GM19397 (cell line): ENCODE results near the gene COL25A1.
"Not testable (repeated sequence)": the region's sequence is repeated elsewhere in the genome, so short reads cannot be mapped to it uniquely, and the experiment has no call there.

Source experiments
- ATAC-seq: cut with Tn5 transposase; IDR thresholded peaks from one replicate; pipeline ENCODE4 v1.9.1; 2021; ENCODE audit warnings: mild to moderate bottlenecking, moderate library complexity; ENCODE audit not compliant: unreplicated experiment

The COL25A1 gene

GRCh38 chr4:108972613-108973283, 329.7 kb downstream of the COL25A1 start:
- no peak for ATAC-seq

GRCh38 chr4:108971473-108971872, 331.0 kb downstream of the COL25A1 start:
- no peak for ATAC-seq

GRCh38 chr4:108965472-108966076, 336.9 kb downstream of the COL25A1 start:
- ATAC-seq, result no peak

DNA sequence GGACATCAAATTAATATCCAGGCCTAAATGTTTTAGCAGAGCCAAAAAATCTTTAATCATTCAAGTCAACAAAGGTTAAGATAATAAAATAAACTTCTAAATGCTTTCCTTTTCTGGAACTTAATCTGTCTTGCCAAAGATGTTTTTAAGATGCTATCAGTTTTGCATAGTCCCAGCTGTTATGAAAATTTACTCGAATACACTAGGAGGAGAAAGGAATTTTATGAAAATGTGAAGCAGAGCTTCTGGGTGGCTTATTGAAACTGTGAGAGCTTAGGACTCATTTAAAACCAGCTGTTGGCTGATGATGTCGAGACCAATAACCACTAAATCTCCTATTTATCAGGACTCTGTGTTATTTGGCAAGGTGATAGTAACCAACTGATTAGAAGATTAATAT, 337.4 kb downstream of the COL25A1 start:
- no peak for ATAC-seq

DNA sequence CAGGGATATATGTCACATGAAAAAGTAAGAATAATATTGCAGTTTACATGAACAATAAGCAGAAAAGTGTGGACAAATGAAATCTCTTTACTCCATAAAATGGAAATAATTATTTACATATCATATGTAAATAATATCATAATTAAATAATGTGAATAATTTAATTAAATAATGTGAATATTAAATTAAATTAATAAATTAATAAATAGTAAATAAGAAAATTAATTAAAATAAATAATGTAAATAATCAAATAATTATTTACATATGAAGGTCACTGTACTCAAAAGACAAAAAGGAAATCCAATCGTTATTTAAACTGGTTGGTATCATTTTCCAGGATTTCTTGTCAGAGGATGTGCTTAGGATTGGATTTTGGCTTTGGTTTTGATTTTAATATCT, 338.5 kb downstream of the COL25A1 start:
- no peak for ATAC-seq

DNA sequence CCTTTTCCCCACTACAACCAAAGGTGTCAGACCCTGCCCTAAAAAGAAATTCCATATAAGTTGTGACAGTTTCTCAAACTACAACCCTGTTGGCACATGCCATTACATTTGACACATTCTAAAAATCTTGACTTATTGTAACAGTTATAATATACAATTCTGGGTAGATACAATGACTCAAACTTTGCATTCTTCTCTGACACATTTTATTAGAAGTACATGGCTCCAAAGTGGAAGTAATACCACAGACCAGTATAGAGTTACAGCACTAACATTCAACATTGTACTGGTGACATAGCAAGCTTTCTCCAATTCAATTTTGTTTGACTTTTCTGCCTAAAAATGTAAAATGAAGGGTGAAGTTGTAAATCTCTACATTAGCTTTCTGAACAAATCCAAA, 343.0 kb downstream of the COL25A1 start:
- no peak for ATAC-seq

GRCh38 chr4:108954880-108955279, 347.6 kb downstream of the COL25A1 start:
- ATAC-seq, result no peak

- ATAC-seq, result no peak
Observed at GRCh38 chr4:108953941-108954340, 348.5 kb downstream of the COL25A1 start.

DNA sequence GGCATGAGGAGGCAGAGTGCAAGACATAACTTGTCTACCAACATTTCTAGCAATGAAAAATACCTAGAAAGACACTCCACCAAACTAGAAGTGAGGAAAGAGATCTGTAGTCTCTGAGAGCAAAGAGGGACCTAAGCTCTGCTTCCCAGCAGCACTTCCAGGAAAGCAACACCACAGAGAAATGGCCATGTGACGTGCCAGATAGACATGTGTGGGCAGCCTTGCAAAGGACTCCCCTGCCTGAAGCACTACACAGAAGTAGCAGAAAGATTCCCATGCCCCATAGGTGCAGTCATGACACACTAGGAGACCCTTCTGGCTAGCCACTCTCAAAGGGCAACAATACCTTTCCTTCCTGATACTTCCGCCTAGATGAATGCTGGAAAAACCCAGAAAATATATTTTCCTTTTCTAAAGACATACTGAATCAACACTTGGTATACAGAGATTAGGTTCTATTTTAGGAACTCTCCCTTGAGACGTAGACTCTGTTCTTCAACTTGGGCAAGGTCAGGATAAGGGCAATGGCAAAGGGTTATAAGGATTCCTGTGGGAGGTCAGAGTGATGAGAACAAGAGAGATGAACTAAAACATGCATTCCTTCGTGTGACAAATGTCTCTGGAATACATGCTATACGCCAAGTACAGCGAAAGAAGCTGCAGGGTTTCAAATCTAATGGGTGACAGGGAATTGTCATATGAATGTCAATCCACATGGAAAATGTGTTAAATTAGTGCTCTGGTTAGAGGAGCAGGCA, 352.1 kb downstream of the COL25A1 start:
- ATAC-seq, result no peak

GRCh38 chr4:108947526-108947925, 354.9 kb downstream of the COL25A1 start:
- ATAC-seq, result no peak

GRCh38 chr4:108946237-108946636, 356.2 kb downstream of the COL25A1 start:
- ATAC-seq, result no peak

- ATAC-seq, result no peak
Observed at GRCh38 chr4:108943976-108944591, 358.4 kb downstream of the COL25A1 start.

DNA sequence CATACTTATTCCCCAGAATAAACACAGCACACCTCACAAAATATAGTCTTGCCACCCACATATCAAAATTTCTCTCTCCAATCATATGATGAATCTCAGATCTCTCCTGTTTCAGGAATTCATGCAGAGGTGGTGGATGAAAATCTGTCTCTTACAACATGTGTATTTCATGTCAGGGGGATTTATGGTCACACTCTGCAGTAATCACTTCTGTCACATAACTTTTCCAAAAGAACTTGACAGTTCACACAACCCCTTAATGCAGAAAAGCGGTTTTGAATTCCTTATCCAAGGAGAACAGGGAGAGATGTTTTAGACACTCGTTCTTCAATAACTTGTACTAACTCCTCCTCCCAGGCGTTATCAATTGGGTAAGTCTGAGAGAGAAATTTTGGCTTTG, 359.1 kb downstream of the COL25A1 start:
- no peak for ATAC-seq

DNA sequence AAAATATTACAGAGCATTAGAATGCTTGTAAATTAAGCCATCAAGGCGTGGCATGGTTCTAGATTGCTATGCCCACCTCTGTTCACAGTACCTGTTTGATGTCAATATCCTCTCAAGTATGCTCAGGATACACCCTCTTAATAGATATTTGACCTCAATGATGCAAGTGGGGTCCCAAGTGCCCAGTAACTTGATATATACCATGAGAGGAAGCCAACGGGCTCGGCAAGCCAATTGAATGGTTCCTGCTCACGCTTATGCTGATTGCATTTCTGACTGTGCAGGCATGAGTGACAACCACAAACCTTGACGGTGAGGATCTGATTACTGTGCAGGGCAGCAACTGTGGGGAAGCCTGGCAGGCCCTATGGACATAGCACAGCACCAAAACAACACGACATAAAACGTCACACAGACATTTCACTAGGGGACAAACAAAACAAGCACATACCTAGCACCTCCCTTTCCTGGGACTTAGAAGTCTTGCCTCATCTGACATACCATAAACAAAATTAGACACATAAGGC, 360.5 kb downstream of the COL25A1 start:
- ATAC-seq, result no peak

DNA sequence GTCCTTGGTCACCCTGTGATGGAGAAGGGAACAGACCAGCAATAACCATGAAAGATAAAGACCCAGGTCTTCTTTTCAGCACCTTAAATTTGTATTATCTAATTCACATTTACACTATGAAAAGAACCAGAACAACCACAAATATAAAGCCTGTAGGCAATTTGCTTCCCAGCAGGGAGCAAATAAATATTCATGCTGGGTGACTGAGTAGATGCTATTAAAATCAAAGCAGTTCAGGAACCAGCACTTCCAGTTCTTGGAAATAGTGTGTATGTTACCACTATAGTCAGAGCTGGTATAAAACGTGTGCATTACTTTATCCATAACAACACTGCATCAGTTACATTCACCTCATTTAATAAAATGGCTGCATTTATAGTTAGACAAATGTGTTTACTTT, 361.8 kb downstream of the COL25A1 start:
- ATAC-seq, result no peak

- ATAC-seq, result no peak
Observed at GRCh38 chr4:108940149-108940548, 362.3 kb downstream of the COL25A1 start.

- no peak for ATAC-seq
Observed at GRCh38 chr4:108937066-108937465, 365.4 kb downstream of the COL25A1 start.

DNA sequence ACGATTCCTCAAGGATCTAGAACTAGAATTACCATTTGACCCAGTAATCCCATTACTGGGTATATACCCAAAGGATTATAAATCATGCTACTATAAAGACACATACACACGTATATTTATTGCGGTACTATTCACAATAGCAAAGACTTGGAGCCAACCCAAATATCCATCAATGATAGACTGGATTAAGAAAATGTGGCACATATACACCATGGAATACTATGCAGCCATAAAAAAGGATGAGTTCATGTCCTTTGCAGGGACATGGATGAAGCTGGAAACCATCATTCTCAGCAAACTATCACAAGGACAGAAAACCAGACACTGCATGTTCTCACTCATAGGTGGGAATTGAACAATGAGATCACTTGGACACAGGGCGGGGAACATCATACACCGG, 368.5 kb downstream of the COL25A1 start:
- not testable (repeated sequence) for ATAC-seq

DNA sequence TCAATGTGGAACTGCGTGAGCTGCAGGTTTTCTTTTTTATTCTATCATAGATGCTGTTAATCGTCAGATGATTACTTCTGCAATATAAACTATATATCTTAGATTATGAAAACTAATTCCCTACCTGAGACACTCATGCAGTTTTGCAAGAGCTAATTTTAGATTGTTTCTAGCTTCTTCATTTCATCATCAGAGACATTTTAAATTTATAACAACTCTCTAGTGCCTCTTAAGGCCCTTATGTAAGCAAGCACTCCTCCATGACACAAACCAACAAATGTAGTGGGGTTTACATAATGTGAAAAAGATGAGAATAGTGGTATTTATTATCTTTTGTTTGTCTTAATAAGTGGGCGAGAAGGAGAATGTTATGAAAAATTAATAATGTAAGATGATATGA, 369.4 kb downstream of the COL25A1 start:
- no peak for ATAC-seq

DNA sequence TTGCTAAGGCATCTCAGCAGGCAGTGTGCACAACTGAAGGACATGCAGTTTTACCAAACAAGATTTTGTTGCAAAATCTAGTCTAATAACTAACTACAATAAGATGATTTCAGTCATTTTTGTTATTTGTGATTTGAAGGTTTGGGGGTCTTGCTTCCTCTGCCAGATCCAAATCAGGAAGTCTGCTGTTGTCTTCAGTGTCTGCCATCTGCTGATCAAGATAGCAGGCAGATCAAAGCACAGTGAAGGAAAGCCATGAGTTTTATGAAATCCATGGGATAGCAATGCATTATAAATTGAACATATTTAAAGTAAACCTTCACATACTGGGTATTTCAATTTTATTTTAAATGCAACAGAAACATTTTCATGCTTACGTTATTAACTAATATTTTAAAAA, 370.5 kb downstream of the COL25A1 start:
- ATAC-seq, result no peak

DNA sequence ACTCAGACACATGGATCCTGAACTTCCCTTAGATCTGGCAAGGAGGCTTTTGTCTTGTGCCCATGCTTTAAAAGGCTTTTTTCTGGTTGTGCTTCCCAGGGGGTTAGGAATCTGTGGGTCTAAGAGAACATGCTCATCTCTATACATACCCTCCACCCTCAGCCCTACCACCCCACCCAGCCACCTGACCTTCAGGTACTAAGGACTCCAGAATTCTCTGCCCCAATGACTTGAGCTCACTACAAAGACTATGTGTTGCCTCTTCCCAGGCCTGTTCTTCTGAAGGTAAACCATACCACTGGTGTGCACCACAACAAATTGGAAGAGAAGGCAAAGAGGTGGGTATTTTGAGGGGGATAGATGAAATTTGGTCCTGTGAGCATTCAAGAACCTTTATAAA, 372.3 kb downstream of the COL25A1 start:
- no peak for ATAC-seq
